ENCODE measurements around the gene HTRA1.
A peak's percentile ranks its signal among the peaks of the same experiment; 100 is the strongest.

The HTRA1 gene

DNA sequence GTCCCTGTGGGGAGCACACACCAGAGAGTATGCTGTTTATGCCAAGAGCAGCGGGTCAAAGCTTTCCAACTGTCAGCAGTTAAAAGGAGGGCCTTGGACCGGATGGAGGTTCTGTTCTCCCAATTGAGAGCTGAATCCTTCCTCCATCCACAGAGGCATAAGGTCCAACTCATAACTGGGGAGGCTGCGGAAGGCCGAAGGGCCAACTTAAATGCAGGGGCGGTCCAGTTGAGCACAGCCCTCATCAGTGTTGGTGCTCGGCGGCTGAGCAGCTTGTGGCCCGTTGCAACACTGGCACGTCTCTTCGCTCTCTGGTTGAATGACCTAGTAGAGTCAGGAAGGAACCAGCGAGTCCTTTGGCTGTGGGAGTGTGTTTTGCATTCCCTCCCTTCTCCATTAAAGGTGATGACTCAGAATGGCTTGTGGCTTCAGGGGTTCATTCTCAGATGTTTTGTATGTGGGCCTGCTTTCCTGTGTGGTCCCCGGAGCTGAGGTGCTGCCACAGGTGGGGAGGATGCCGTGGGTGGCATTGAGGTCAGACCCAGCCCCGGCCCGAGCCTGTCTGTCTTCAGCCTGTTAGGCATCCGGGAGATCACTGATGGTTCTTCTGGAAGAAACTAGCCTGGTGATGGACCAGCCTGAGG is 54.4 kb downstream of the HTRA1 start:
- DNase-seq (ENCODE audit: low read depth in 2 of 2): peak; percentile 15 to 53

DNA sequence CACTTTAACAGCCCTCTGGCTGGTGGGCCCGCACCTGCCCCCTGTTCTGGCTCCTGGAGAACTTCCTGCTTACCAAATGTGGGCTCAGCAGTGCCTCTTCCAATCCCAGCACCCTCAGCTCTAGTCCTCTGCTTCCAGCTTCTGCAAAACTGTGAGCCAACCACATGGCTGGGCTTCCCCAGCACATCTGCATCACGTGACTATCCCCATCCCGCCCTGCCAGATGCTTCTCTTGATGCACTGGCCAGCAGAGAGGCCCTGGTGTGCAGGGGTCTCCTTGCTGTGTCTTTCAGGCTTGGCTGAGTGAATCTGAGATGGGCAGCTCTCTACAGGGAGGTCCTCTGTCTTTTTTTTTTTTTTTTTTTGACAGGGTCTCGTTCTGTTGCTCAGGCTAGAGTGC is 55.4 kb downstream of the HTRA1 start:
- no peak for DNase-seq (ENCODE audit: low read depth in 2 of 2)

DNA sequence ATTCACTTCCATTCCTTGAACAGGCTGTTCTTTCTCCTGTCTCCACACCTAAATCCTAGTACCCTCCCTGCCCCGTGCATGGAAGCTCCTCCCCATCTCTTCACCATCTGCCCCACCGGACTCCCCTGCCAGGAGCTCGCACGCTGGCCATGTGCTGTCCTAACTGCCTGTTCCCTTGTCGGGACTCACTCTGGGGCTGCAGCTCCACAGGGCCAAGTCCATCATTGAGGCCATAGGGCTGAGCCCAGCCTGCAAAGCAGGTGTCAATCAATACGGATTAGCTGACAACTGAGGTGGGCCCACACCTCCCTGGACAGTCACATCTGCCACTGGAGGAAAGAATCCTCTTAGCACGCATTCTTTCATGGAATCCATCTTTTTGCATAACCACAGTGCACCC is 57.8 kb downstream of the HTRA1 start:
- DNase-seq (ENCODE audit: low read depth in 2 of 2): no peak

DNA sequence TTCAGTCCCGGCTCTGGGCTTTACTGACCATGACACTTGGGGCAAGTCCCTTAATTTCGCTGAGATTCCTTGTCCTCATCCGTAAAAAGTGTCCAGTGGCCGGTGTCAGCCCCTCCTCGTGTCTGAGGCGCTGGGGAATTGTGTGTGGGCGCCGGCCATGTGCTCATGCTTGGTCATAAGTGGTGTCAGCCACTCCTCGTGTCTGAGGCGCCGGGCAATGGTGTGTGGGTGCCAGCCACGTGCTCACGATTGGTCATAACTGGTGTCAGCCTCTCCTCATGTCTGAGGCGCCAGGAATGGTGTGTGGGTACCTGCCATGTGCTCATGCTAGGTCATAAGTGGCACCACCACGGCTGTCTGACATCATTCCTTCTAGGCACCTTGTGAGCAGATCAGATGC is 58.5 kb downstream of the HTRA1 start:
- DNase-seq (ENCODE audit: low read depth in 2 of 2): no peak

DNA sequence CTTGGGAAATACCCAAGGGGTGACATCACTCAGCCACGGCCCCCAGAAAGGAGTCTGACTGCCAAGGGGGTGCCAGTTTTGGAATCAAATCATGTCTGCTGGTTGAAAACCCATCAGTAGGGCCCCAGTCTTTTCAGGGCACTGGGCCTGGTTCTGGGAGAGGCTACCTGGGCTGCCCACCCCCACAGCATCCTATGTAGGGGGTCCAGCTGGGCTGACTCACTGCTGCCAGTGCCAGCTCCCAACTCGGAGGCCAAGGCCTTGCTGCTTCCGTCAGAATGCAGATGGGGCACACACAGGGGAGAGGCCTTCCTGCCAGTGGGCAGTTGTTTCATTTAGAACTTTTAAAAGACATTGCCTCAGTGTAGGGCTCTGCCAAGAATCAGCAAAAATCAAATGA is 59.7 kb downstream of the HTRA1 start:
- DNase-seq (ENCODE audit: low read depth in 2 of 2): no peak

DNA sequence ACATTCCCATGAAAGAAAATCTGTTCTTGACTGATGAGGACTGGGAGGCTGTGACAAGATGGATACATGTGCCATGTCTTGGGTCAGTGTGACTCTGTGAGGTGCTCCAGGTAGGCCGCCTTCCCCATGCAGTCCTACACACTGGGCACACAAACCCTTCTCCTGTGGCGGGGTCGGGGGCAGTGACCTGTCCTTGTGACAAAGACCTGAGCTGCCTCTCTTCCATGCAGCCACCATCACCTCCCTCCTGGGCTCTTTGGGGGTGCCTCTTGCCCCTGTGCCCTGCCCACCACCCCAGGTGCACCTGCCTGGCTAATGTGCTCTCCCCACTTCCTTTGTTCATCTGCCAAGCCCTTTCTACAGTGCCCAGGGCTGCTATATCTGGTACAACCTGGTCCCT is 63.5 kb downstream of the HTRA1 start:
- no peak for DNase-seq (ENCODE audit: low read depth in 2 of 2)

DNA sequence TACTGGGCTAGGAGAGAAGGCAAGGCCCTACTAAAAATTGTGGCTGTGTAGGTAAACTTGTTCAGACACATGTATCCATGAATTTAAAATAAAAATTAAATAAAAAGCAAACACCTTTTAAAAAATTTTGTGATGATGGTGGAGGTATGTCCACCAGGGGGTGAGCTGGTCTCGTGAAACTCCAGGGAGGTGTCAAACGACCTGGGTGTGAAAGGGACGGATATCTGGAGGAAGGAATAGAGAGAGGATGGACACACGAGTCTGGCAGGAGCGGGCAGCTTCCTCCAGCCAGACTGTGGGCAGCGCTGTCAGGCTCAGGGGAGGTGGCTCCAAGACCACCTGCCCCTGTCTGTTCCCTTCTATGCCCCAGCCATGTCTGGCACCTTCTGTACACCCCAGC is 64.4 kb downstream of the HTRA1 start:
- DNase-seq (ENCODE audit: low read depth in 2 of 2): no peak

DNA sequence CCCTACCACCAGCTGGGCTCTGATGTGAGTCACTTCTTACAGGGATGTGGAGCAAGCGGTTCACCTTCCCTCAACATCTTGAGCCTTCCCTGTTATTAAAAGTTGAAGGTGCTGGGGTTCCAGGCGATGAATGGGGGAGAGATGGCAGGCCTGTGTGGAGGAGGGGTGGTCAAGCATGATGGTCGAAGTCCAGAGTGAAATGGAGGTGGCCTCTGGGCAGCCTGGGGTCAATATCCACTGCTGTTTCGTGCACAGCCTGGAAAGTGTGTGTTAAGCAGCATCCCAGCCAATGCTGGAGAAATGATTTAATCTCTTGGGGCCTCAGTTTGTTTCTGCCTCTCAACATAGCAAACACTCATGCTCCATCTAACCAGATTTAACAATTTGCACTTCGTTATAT is 65.5 kb downstream of the HTRA1 start:
- DNase-seq (ENCODE audit: low read depth in 2 of 2): no peak

DNA sequence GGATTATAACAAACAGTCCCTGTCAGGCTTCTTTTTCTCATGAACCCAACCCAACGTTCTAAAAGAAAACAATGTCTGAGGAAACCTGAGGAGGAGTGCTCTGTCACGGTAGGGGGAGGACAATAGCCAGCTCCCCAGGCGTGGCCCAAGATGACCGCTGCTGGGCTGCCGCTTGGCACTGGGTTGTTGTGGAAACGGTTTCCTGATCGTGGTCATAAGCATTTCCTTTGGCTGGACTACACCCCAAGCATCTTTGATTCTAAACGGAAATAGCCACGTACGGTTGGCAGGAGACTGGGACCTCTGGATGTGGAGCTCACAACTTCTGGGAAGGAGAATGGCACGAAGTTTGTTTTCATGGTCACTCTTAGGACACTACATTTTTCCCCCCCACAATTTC is 68.8 kb downstream of the HTRA1 start:
- no peak for DNase-seq (ENCODE audit: low read depth in 2 of 2)

DNA sequence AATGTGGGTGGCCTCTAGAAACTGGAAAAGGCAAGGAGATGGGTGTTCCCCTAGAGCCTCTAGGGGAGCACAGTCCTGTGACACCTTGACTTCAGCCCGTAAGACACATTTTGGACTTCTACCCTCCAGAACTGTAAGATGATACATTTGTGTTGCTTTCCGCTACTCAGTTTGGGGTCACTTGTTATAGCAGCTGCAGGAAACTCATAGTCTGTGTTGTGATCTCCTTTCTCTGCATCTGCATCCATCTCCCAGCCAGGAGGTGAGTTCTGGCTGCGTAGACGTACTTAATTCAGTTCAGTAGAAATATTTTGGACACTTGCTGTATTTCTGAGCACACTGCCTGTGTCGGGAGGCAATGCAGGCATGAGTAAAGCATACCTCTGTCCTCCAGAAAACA is 69.9 kb downstream of the HTRA1 start:
- no peak for DNase-seq (ENCODE audit: low read depth in 2 of 2)

DNA sequence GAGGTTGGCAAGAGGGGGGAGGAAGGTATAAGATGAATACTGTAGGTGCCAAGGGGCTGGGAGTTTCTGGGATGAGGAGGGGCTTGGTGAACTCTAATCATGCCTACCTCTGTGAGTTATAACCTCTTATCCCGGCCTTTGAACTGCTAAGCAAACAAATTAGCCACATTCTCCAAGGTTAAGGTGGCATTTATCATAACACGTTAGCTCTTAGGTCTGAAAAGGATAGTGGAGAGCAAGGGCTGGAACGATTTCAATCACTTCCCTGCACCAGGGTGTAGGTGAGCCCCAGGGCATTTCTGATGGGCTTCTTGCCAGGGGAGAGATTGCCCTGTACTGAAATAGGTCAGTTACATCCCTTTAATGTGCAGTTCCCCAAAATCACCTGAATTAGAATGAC is 70.6 kb downstream of the HTRA1 start:
- no peak for DNase-seq (ENCODE audit: low read depth in 2 of 2)

DNA sequence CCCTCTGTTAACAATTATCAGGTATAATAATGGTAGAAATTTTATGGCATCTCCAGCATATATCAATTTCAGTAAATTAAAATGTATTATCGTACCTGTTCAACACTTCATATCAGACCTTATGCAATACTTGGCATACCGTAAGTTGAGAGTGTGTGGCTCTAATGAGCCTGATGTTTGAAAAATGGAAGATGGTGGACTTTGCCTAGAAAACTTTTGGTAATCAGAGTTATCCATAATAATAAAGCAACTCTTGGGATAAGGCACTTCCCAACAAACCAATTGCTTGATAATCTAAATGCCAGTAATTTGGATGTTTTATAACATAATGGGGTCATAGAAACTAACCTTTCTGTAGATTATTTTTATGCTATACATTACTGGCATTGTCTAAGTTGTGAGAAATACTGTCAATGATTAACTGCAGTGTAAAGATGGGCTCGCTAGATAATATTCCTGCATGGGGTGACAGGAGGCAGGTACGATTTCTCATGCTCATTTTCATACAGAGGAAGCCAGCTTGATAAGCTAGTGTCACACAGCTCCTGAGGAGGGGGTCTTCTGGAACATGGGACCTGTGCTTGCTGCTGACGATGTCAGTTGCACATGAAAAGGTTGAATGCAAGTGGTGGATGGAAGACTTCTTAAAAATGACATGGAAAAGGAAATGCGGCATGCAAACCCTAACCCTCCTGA is 71.4 kb downstream of the HTRA1 start:
- DNase-seq (ENCODE audit: low read depth in 2 of 2): no peak

DNA sequence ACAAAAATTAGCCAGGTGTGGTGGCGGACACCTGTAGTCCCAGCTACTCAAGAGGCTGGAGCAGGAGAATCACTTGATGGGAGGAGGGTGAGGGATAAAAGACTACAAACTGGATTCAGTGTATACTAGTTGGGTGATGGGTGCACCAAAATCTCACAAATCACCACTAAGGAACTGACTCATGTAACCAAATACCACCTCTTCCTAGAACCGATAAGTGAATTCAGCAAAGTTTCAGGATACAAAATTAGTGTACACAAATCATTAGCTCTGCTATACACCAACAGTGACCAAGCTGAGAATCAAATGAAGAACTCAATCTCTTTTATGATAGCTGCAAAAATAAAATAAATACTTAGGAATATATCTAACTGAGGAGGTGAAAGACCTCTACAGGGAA is 76.2 kb downstream of the HTRA1 start:
- no peak for DNase-seq (ENCODE audit: low read depth in 2 of 2)

DNA sequence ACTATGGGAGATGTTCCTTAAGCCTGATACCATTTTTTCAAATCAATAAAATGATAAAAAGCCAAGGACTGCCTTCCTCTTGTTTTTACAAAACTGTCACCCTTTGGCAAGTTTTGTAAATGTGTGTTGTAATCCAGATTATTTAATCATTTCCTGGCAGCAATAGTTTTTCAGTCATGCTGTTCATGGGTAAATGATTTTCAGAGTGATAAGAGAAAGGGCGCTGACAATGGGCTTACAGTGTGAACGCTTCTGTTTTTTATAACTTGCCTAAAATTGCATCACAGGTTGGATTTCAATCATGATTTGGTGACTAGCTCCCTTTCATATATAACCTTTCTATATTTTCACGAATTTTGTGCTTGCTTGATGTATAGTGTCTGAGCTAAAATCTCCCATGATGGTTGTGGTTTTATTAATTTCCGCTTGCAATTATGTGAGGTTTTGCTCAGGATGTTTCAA is 80.2 kb downstream of the HTRA1 start:
- DNase-seq (ENCODE audit: low read depth in 2 of 2): no peak

DNA sequence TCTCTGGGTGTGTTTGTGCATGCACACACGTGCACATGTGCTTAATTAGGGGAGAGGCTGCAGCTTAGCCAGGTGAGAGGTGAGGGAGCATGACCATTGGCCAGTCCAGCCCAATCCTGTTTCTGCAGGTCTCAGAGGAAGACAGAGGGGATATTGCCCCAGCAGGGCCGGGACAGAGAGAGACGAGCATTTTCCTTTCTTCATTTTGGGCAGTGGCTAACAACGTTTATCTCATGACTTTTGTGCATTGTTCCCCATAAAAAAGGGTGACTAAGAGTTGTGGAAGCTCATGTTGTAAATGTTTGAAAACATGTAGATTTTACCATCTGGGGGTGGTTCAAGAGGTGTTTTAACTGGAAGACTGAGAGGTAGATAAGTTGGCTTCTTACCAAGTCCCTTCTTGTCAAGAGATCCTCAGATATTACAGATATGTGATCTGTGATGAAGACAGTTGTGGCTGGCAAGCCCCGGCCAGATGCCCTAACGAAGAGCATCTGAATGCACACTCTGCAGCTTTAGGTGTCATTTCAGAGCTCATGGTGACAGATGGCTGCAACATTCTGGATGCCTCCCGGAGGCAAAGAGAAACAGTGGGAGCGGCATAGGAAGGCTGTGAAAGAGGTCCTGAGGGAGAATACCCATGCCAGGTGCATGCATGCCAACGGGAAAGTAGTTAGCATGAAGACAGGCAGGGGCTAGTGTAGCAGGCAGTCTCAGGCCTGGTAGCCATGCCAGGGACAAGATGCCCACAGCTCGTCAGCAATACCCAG is 82.5 kb downstream of the HTRA1 start:
- no peak for DNase-seq (ENCODE audit: low read depth in 2 of 2)

DNA sequence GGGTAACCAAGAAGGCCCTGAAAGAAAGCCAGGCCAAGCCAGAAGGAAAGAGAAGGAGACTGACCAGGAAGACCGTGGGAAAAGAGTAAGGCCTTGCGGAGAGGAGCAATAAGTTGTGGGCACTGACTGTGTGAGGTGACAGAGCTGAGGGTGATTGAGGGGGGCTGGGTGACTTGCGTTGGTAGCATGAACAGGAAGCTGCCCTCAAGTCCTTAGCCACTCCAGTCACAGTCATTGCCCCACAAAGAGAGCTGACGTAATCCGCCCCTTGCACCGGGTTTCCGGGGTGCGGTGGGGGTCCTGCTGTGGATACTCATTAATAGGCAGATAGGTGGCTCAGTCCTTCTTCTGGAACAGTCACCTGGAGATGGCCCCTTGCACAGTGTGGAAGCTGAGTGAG is 83.1 kb downstream of the HTRA1 start:
- no peak for DNase-seq (ENCODE audit: low read depth in 2 of 2)

DNA sequence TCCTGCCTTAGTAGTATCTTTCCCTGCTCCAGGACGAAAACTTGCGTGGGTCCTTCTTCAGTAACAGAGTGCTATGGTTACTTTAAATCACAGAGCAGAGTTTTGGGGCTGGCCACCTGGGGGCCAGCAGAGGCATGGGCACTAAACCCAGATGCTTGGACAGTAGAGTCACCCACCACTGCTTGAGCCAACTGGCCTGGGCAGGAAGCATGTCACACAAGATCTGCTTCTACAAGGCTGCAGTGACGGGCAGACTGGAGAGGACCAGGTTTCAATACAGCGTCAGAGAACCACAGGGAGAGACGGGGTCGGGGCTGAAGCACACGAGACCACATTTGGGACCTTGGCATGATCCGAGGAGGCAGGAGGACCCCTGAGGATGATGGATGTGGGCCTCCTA is 84.9 kb downstream of the HTRA1 start:
- DNase-seq (ENCODE audit: low read depth in 2 of 2): no peak

DNA sequence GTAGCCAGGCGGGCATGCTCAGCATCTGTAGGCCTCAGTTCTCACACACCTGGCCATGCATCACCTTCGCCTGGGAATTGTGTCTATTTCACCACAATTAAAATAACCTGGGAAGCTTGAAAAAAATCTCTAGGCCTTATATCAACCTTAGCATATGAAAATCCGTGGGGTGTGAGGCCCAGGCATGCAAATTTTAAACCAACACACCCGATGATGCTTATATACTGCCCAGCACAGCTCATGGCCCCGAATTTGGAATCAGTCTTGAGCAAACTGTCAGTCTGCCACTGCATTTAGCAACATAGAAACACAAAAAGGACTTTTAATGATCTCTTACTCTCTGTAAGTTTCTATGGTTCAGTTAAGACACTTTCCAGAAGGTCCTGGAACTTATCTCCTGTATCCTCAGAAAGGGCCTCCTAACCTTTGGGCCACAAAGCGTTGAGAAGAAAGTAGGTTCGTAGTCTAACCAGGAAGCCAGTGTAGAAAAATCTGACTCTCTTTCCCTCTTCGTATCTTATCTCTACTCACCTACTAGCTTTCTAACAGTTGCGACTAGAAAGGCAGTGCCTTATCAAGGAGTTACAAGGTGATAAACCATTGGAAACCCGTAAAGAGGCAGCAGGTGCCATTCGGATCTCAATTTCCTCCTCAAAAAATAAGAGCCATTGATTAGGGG is 87.2 kb downstream of the HTRA1 start:
- DNase-seq (ENCODE audit: low read depth in 2 of 2): no peak

DNA sequence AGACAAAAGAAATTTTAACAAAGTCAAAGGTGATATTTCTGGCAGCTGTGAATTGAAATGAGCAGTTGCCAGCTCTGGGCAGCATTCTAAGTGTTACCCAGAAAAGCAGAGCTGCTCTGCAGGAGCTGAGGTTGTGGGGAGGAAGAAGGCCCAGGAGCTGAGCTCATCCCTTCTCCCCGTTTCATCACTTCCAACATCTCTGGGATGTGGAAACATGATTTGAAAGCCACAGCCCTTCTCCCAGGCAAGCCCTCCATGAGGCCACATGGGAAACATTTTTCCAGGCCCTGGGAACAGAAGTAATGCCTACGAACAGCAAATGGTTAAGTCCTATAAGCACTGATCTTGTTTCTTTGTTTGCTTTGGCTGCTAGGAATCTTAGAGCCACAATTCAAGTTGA is 88.3 kb downstream of the HTRA1 start:
- no peak for DNase-seq (ENCODE audit: low read depth in 2 of 2)

DNA sequence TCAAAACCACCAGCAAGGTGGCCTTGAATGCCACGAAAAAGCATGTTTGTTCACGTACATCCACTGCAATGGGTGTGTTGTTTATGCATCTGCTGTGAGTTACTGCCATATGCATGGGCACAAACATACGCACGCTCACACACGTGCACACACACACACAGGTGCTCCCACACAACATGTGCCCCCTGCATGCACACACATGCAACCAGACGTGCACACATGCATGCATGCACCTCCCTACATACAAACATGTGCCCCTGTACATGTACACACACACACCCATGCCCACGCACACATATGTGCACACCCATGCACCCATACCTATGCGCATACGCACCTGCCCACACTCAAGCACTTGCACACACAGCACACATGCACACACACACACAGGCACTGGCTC is 89.1 kb downstream of the HTRA1 start:
- no peak for DNase-seq (ENCODE audit: low read depth in 2 of 2)

DNA sequence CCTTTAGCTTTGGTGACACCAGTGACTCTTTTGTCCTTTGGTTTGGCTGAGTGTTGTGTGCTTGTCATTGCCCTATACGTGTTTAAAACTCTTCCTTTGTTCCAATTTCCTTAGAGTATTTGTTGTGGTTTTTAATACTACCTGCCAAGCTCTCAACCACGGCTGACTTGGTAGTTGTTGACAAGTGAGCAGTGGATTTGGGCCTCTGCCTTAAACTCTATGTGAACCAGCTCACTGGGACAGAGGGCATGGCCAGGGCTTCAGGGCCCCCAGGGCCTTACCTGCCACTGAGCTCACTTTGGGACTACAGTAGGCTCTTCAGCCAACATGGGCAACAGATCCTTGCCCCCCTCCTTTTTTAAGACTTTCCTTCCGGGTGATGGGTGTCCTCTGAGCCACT is 89.6 kb downstream of the HTRA1 start:
- no peak for DNase-seq (ENCODE audit: low read depth in 2 of 2)

DNA sequence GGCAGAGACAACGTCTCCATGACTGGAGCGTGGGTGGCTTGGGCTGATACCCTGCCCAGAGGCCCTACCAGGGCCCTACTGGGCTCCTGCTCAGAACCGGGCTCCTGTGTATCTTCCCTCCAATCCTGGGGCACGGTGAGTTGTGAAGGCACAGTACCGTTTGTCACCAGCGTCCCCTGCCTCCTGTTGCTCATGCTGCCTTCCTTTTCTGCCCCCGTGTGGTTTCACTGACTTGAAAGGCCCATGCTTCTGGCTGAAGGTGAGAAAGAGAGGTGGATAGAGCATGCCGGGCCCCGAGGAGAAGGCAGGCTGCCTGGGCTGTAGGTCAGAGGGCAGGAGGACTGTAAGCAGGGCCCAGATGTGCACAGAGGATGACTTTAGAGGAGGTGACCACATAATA is 90.1 kb downstream of the HTRA1 start:
- DNase-seq (ENCODE audit: low read depth in 2 of 2): no peak

DNA sequence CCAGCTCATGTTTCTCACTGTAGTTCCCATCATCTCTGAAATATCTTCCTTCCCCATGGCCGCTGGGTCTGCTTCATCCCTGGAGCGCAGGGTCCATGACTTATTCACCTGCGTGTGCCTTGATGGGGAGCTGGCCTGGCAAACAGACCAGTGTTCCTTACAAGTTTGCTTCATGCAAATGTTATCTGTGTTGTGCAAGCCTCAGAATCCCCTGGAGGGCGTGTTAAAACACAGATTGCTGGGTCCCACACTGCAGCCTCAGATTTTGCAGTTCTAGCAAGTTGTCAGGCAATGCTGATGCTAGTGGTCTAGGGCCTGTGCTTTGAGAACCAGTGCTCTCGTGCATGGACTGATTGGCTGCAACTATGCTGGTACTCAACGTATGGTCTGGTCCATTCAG is 92.0 kb downstream of the HTRA1 start:
- no peak for DNase-seq (ENCODE audit: low read depth in 2 of 2)

Measured in activated CD8-positive, alpha-beta memory T cell treated with anti-CD3 and anti-CD28 coated beads for 4 hours (primary cell).